Stimulated activated naive CD8-positive, alpha-beta T cell treated with anti-CD3 and anti-CD28 coated beads, Interleukin-15, amount 100 ng/mL, for 72 hours (primary cell): ENCODE data around the gene MYMX.

ENCODE experiments used
- ATAC-seq: fragments of 150-1000 bp; cut with Tn5 transposase; 2 replicates; pipeline ENCODE4 v1.10.0; 2021; ENCODE audit warnings: mild to moderate bottlenecking, moderate library complexity
- DNase-seq, 2 donors: peaks; one replicate each; pipeline ENCODE4 v3.0.0; 2021 to 2022
- H3K27ac Mint-ChIP-seq, 2 donors: one replicate each; pipeline ENCODE4 v1.8.0; 2022; ENCODE audit warnings: mild to moderate bottlenecking in 2 of 2, mixed read lengths in 2 of 2, moderate library complexity in 2 of 2
- H3K27me3 Mint-ChIP-seq: one replicate; pipeline ENCODE4 v1.8.0; 2022; ENCODE audit warnings: mixed read lengths
- H3K4me1 Mint-ChIP-seq: one replicate; pipeline ENCODE4 v1.8.0; 2022; ENCODE audit warnings: mild to moderate bottlenecking, mixed read lengths
- H3K4me3 Mint-ChIP-seq, 2 donors: one replicate each; pipeline ENCODE4 v1.8.0; 2022; ENCODE audit warnings: mild to moderate bottlenecking in 2 of 2, mixed read lengths in 2 of 2, moderate library complexity in 1 of 2
- H3K9me3 Mint-ChIP-seq, 2 donors: one replicate each; pipeline ENCODE4 v1.8.0; 2022; ENCODE audit warnings: mixed read lengths in 2 of 2

Gene MYMX

DNA sequence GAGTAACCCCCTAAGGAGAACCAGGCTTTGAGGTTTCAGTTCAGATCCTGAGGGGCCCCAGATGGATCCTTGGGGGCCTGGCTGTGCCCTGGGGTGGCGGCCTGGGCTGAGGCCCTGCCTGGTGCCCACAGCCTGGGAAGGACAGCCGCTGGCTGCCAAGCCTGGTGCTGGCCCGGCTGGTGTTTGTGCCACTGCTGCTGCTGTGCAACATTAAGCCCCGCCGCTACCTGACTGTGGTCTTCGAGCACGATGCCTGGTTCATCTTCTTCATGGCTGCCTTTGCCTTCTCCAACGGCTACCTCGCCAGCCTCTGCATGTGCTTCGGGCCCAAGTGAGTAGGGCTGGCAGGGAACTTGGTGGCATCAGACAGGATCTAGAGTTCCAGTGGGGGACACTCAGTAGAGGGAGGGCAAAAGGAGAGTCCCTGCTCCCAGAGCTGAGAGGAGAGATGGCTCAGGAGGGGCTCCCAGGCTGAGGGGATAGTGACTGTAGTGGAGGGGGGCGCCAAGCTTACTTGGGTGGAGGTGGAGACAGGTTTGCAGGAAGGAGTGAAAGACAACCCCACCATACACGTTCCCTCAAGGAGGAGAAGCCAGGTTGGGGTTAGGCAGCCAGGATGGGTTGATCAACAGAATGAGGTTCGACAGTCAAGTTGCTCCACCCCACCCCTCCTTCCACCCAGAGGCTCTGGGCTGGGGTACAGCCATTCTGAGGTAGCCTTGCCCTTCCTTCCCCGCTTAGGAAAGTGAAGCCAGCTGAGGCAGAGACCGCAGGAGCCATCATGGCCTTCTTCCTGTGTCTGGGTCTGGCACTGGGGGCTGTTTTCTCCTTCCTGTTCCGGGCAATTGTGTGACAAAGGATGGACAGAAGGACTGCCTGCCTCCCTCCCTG, 16.2 kb downstream of the MYMX start:
- Mint-ChIP-seq H3K9me3 (no peaks in the 10 kb centered on the region), H3K4me1 (peaks cover 15% of the 10 kb centered on the region), H3K27ac (peak overlapping the region in 1 of 2 donors; percentile 19), H3K27me3 (no peaks in the 10 kb centered on the region), H3K4me3 (no peak overlapping the region)
- no peak for ATAC-seq
- DNase-seq, result no peak

GRCh38 chr6:44233567-44234100, 16.9 kb downstream of the MYMX start:
- DNase-seq, result no peak

DNA sequence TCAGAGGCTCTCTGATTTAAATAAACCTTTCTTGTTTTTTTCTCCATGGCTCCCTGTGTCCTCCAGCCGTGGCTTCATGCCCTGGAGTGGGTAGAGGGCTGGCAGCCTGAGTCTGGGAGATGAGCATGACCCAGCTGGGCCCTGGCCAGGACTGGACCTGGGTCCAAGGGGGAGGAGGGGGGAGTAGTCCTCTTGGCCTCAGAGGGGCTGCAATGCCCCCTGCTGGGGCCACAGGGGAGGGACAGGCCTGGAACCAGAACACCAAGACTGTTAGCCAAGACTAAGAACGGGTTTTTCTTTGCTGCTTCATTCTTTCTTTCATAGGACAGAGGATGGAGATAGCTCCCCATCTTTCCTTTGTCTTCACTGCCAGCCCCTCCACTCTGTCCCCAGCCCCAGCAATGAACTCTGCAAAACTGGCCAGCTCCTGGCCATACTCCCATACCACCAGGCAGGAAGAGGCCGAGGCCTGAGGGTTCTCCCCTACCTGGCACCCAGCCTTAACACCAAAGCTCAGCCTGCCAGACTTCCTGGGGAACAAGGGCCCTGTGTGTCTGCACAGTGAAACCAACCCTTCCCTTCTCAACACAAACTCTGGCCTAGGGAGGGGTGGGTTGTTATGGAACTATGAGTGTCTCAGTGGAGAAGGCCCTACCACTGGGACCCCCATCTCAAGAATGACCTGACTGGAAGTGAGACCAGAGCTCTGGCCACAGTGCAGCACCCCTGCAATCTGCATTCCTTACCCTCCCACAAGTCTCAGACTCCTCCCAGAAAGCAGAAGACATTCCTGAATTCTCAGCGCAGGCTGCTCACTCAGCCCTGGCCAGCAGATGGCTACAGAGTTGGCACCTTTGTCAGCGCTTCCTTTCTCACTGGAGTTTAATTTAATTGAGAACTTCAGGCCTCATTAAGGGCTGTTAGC, 17.6 kb downstream of the MYMX start:
- DNase-seq, result peak in 1 of 2 donors; percentile 38
- Mint-ChIP-seq H3K9me3 (no peaks in the 10 kb centered on the region), H3K27me3 (no peaks in the 10 kb centered on the region), H3K4me3 (no peak overlapping the region), H3K4me1 (peaks cover 29% of the 10 kb centered on the region), H3K27ac (peak overlapping the region in 1 of 2 donors; percentile 42)
- no peak for ATAC-seq

More at GRCh38 chr6:44233567-44234100, 16.9 kb downstream of the MYMX start:
- no peaks in the 10 kb centered on the region for H3K9me3 Mint-ChIP-seq
- H3K27me3 Mint-ChIP-seq, result no peaks in the 10 kb centered on the region
- H3K27ac Mint-ChIP-seq, result peak overlapping the region in 1 of 2 donors; percentile 68
- H3K4me1 Mint-ChIP-seq, result peaks cover 22% of the 10 kb centered on the region
- no peak overlapping the region for H3K4me3 Mint-ChIP-seq
- ATAC-seq, result no peak

DNA sequence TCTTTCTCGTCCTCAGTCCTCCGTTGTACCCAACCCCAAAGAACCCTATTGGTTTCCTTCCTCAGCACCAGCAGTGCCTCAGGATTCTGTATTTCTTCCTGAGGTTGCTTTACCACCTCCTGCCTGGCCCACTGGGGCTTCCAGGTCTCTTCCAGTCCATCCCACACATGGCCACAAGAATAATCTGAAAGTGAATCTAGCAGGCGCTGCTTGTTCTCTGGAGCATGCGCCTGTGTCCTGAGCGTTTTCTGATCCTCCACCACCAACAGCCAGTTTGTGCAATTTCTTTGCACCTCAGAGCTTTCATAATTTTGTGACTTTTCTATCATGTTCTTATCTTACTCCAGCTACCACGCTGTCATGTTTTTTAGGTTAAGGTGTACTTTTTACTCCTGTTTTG, 18.5 kb downstream of the MYMX start:
- no peak overlapping the region for H3K4me3 Mint-ChIP-seq
- DNase-seq, result no peak
- no peaks in the 10 kb centered on the region for H3K27me3 Mint-ChIP-seq
- H3K9me3 Mint-ChIP-seq, result no peaks in the 10 kb centered on the region
- peaks cover 29% of the 10 kb centered on the region for H3K4me1 Mint-ChIP-seq
- peak overlapping the region in 1 of 2 donors; percentile 5 for H3K27ac Mint-ChIP-seq
- ATAC-seq, result no peak

- DNase-seq, result no peak
- Mint-ChIP-seq H3K4me1 (peaks cover 29% of the 10 kb centered on the region), H3K27ac (no peak overlapping the region), H3K27me3 (no peaks in the 10 kb centered on the region), H3K4me3 (no peak overlapping the region), H3K9me3 (no peaks in the 10 kb centered on the region)
- no peak for ATAC-seq
Measured at GRCh38 chr6:44235891-44236516, 19.3 kb downstream of the MYMX start.

- peak overlapping the region; percentile 98 to 99 for H3K27ac Mint-ChIP-seq
- peak; percentile 89 for ATAC-seq
- no peaks in the 10 kb centered on the region for H3K9me3 Mint-ChIP-seq
- peak; percentile 46 to 73 for DNase-seq
- H3K27me3 Mint-ChIP-seq, result no peaks in the 10 kb centered on the region
- H3K4me1 Mint-ChIP-seq, result peaks cover 29% of the 10 kb centered on the region
- H3K4me3 Mint-ChIP-seq, result peak overlapping the region; percentile 85 to 95
Measured at GRCh38 chr6:44237021-44237812, 20.5 kb downstream of the MYMX start.

DNA sequence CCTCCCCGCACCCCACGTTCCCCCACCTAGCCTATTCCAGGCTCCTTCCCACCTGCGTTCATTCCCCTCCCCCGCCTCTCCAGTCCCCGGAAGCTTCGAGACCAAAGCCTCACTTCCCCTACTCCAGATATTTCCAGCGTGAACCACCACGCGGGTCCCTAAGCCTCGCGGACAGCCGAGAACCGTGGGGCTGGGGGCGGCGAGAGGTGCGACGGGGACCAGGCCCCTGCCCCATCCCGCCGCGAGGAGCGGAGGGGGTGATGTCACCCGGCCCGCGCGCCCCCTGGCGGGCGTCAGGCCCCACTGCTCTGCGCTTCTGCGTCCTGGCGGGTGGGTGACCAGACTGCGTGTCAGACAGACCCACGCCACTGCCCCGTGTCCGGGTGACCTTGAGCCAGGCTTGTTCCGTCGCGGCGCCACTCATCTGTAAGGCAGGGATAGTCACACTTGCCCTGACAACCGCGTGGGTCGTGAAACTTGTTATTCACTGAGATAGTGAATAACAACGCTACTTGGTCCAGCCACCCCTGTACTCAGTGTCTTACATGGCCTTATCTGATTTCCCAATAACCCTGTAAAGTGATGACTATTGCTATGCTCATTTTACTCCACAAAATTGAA, 21.2 kb downstream of the MYMX start:
- H3K27ac Mint-ChIP-seq, result peak overlapping the region; percentile 98 to 99
- H3K4me3 Mint-ChIP-seq, result peak overlapping the region; percentile 85 to 95
- H3K9me3 Mint-ChIP-seq, result no peaks in the 10 kb centered on the region
- H3K4me1 Mint-ChIP-seq, result peaks cover 26% of the 10 kb centered on the region
- peak; percentile 93 for ATAC-seq
- DNase-seq, result peak; percentile 83 to 84
- no peaks in the 10 kb centered on the region for H3K27me3 Mint-ChIP-seq

DNA sequence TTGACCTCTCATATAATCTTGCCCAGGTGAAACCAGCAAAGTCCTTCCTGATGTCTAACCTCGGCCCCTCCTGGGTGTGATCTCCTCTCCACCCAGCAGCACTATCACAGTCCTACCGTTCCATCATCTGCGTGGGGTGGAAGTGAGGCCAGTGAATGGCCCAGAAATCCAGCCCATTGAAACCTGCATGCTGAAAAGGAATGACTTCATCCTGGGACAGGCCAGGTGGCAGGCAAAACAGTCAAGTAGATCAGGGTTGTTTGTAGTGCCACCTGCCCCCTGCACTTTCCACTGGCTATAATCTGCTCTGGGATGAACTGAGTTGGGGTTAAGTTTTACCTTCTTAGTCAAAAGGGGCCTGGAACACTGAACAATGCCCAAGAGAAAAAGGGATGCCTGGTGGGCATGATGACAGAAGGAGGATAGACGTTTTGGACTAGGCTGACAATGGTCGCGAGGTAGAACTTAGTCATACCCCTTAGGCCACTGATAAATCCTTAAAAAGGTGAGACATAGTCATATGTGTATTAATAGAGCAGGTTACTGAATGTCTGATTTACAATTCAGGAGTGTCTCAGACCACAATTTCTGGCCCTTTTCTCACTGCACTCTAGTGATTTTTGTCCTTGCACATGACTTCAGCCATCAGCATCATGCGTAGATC, 22.1 kb downstream of the MYMX start:
- Mint-ChIP-seq H3K9me3 (no peaks in the 10 kb centered on the region), H3K4me1 (peaks cover 24% of the 10 kb centered on the region), H3K4me3 (peak overlapping the region; percentile 85 to 95), H3K27me3 (no peaks in the 10 kb centered on the region), H3K27ac (peak overlapping the region in 1 of 2 donors; percentile 2)
- ATAC-seq (no peak), DNase-seq (no peak)

- H3K4me3 Mint-ChIP-seq, result no peak overlapping the region
- ATAC-seq (no peak), DNase-seq (no peak)
- no peak overlapping the region for H3K27ac Mint-ChIP-seq
- H3K27me3 Mint-ChIP-seq, result no peaks in the 10 kb centered on the region
- peaks cover 37% of the 10 kb centered on the region for H3K4me1 Mint-ChIP-seq
- H3K9me3 Mint-ChIP-seq, result no peaks in the 10 kb centered on the region
Measured at GRCh38 chr6:44243345-44243744, 26.6 kb downstream of the MYMX start.

- Mint-ChIP-seq H3K4me3 (peak overlapping the region; percentile 99), H3K27ac (peak overlapping the region; percentile 68 to 89), H3K4me1 (peaks cover 48% of the 10 kb centered on the region), H3K27me3 (no peaks in the 10 kb centered on the region), H3K9me3 (no peaks in the 10 kb centered on the region)
- ATAC-seq, result no peak
- DNase-seq, result no peak
Measured at GRCh38 chr6:44245391-44245911, 28.7 kb downstream of the MYMX start.

- Mint-ChIP-seq H3K4me3 (peak overlapping the region; percentile 99), H3K27me3 (no peaks in the 10 kb centered on the region), H3K9me3 (no peaks in the 10 kb centered on the region), H3K4me1 (peaks cover 55% of the 10 kb centered on the region), H3K27ac (peak overlapping the region; percentile 100)
- ATAC-seq (peak; percentile 65), DNase-seq (peak; percentile 86 to 88)
Measured at GRCh38 chr6:44245912-44246662, 29.4 kb downstream of the MYMX start.

- H3K4me1 Mint-ChIP-seq, result peaks cover 62% of the 10 kb centered on the region
- peak within 1 kb of the TSS; percentile 100 for H3K27ac Mint-ChIP-seq
- peak; percentile 87 for ATAC-seq
Measured at GRCh38 chr6:44246663-44247337, 30.1 kb downstream of the MYMX start, which contains the start of gene HSP90AB1. HSP90AB1 (plus strand) TSS chr6:44247101; CDS start chr6:44248630, 1,529 bp downstream.

More at GRCh38 chr6:44246663-44247337, 30.1 kb downstream of the MYMX start, which contains the start of gene HSP90AB1:
- peak within 1 kb of the TSS; percentile 99 for H3K4me3 Mint-ChIP-seq
- peak; percentile 96 to 99 for DNase-seq
- H3K27me3 Mint-ChIP-seq, result no peaks in the 10 kb centered on the region
- no peaks in the 10 kb centered on the region for H3K9me3 Mint-ChIP-seq
